GM19023 (cell line): ENCODE measurements around the gene NDUFV1.
A peak's percentile ranks its signal among the peaks of the same experiment; 100 is the strongest.
"Not testable (repeated sequence)": the region's sequence is repeated elsewhere in the genome, so short reads cannot be mapped to it uniquely, and the experiment has no call there.

Experiments
- ATAC-seq: cut with Tn5 transposase; IDR thresholded peaks from one replicate; pipeline ENCODE4 v1.9.1; 2021; ENCODE audit warnings: mild to moderate bottlenecking, moderate library complexity; ENCODE audit not compliant: unreplicated experiment

Gene NDUFV1

GRCh38 chr11:67611165-67611564, 4.4 kb downstream of the NDUFV1 start:
- no peak for ATAC-seq

GRCh38 chr11:67611704-67612587, 5.2 kb downstream of the NDUFV1 start:
- ATAC-seq, result no peak

- no peak for ATAC-seq
Measured at GRCh38 chr11:67612751-67613150, 6.0 kb downstream of the NDUFV1 start.

GRCh38 chr11:67613313-67613959, 6.7 kb downstream of the NDUFV1 start:
- peak; percentile 9 for ATAC-seq

GRCh38 chr11:67613960-67614715, 7.4 kb downstream of the NDUFV1 start:
- peak; percentile 76 for ATAC-seq

GRCh38 chr11:67614730-67615714, 8.3 kb downstream of the NDUFV1 start:
- ATAC-seq, result no peak

GRCh38 chr11:67615728-67616430, 9.1 kb downstream of the NDUFV1 start:
- ATAC-seq, result no peak

- no peak for ATAC-seq
Measured at GRCh38 chr11:67616431-67617242, 9.9 kb downstream of the NDUFV1 start.

GRCh38 chr11:67617243-67617953, 10.7 kb downstream of the NDUFV1 start:
- no peak for ATAC-seq

- not testable (repeated sequence) for ATAC-seq
Measured at GRCh38 chr11:67618901-67619659, 12.3 kb downstream of the NDUFV1 start.

GRCh38 chr11:67619683-67620618, 13.2 kb downstream of the NDUFV1 start:
- ATAC-seq, result not testable (repeated sequence)

- not testable (repeated sequence) for ATAC-seq
Measured at GRCh38 chr11:67620621-67621020, 13.9 kb downstream of the NDUFV1 start.

GRCh38 chr11:67621928-67622327, 15.2 kb downstream of the NDUFV1 start:
- ATAC-seq, result not testable (repeated sequence)

GRCh38 chr11:67622905-67623304, 16.2 kb downstream of the NDUFV1 start:
- not testable (repeated sequence) for ATAC-seq

GRCh38 chr11:67623795-67624194, 17.1 kb downstream of the NDUFV1 start:
- ATAC-seq, result not testable (repeated sequence)

GRCh38 chr11:67626131-67626833, 19.5 kb downstream of the NDUFV1 start:
- ATAC-seq, result not testable (repeated sequence)
